ENCODE results near the gene THSD4. TPM values are rescaled to one million over a fixed set of nuclear protein-coding genes. Genes with fewer than 3 reads are reported as not detected.
A peak's percentile ranks its signal among the peaks of the same experiment; 100 is the strongest.

Gene THSD4
- total and polyA plus RNA-seq, 2 of the 4 experiments (the other 2 are of a cell fraction): 25.5 to 31.1 TPM

GRCh38 chr15:71678191-71678590 is 562.9 kb downstream of the THSD4 start:
- CTCF ChIA-PET: no interaction called here

More at GRCh38 chr15:71678191-71678590, 562.9 kb downstream of the THSD4 start:
- Histone ChIP-seq H2AK9ac (replicated peaks; ENCODE audit: low read depth, low read length, poor library complexity) (no peak overlapping the region), H3K4ac (ENCODE audit: low read depth, low read length) (no peak overlapping the region), H3K27me3 (ENCODE audit: control insufficient read depth, insufficient read depth, low read length) (no peaks in the 10 kb centered on the region), H3K4me3 (ENCODE audit: insufficient read depth, low read depth, low read length) (no peak overlapping the region), H2BK5ac (ENCODE audit: low read depth, low read length, poor library complexity, severe bottlenecking) (no peak overlapping the region), H3K56ac (ENCODE audit: extremely low read depth, insufficient read depth, low read length) (no peak overlapping the region), H2BK15ac (ENCODE audit: low read depth, low read length) (no peak overlapping the region), H3K9me1 (ENCODE audit: insufficient read depth, low read length) (peaks cover 9% of the 10 kb centered on the region), H2AK5ac (ENCODE audit: low read depth, low read length) (no peak overlapping the region), H3K9ac (ENCODE audit: low read depth, low read length) (no peak overlapping the region), H3K4me2 (ENCODE audit: low read depth, low read length) (0 out of 2 replicates have a peak overlapping the region, but pooled peaks have one; percentile 4), H3K27ac (ENCODE audit: insufficient read depth, low read length) (no peak overlapping the region), H3K9me3 (ENCODE audit: control insufficient read depth, insufficient read depth, low read length) (no peaks in the 10 kb centered on the region), H4K5ac (ENCODE audit: low read depth, low read length) (no peak overlapping the region), H4K8ac (ENCODE audit: low read depth in 2 of 2, low read length in 2 of 2) (no peak overlapping the region), H3K14ac (replicated peaks; ENCODE audit: low read depth, low read length) (no peak overlapping the region), H3K4me1 (ENCODE audit: control insufficient read depth, insufficient read depth, low read length) (peaks cover 11% of the 10 kb centered on the region), H3K23ac (ENCODE audit: low read depth, low read length) (no peak overlapping the region), H4K20me1 (ENCODE audit: insufficient read depth, low read length) (no peaks in the 10 kb centered on the region; the same call in 1 of the 2 replicates), H3K18ac (ENCODE audit: low read depth, low read length) (no peak overlapping the region), H2BK20ac (ENCODE audit: low read depth, low read length) (no peak overlapping the region), H2AFZ (replicated peaks; ENCODE audit: low read length, poor library complexity) (no peak overlapping the region), H4K91ac (ENCODE audit: insufficient read depth, low read depth, low read length) (no peak overlapping the region), H3K36me3 (ENCODE audit: control insufficient read depth, insufficient read depth, low read length) (no peaks in the 10 kb centered on the region), H3K79me1 (ENCODE audit: low read depth in 1 of 2, low read length in 2 of 2) (peaks cover 3 to 14% of the 10 kb centered on the region in 2 experiments; a peak in 1 of 4 replicates), H2BK120ac (ENCODE audit: low read depth, low read length) (no peak overlapping the region)
- BruUV-seq (replicated peaks): no TSS peak
- POLR2A ChIA-PET (ENCODE audit: unreplicated experiment): no interaction called here
- WGBS, 2 experiments (ENCODE audit: extremely low coverage in 2 of 2, insufficient read length in 1 of 2): no CpG with 5 or more reads among the region's 2 CpGs
- intact Hi-C loops (cut with micrococcal nuclease) (no loop called here), in situ Hi-C loops (cut with MboI; ENCODE audit: low sequenced_read_pairs) (no loop called here), dilution Hi-C loops (cut with HindIII; ENCODE audit: low sequenced_read_pairs, unreplicated experiment) (no loop called here)
- TF ChIP-seq BHLHE40 (IDR thresholded peaks at IDR 0.05; ENCODE audit: low read depth, low read length) (no peak), ELK1 (IDR thresholded peaks at IDR 0.05; ENCODE audit: borderline replicate concordance, low read depth, low read length) (no peak), RAD21 (IDR thresholded peaks at IDR 0.05; ENCODE audit: low read length) (no peak), MAFK (IDR thresholded peaks at IDR 0.05; ENCODE audit: low read depth, low read length) (no peak), RCOR1 (IDR thresholded peaks at IDR 0.05; ENCODE audit: insufficient replicate concordance, low read length) (no peak), POLR2A (IDR thresholded peaks at IDR 0.05; ENCODE audit: low read depth, low read length) (no peak), MAZ (IDR thresholded peaks at IDR 0.05; ENCODE audit: borderline replicate concordance, low read depth, low read length) (no peak), NFE2L2 (IDR thresholded peaks at IDR 0.05; ENCODE audit: low read depth, low read length) (no peak), SMC3 (IDR thresholded peaks at IDR 0.05; ENCODE audit: low read depth, low read length) (no peak), CHD1 (IDR thresholded peaks at IDR 0.05; ENCODE audit: low read depth, low read length) (no peak), FOS (IDR thresholded peaks at IDR 0.05; ENCODE audit: low read depth, low read length) (no peak), CEBPB (IDR thresholded peaks at IDR 0.05; ENCODE audit: low read depth, low read length) (no peak), RFX5 (IDR thresholded peaks at IDR 0.05; ENCODE audit: low read depth, low read length) (no peak), MXI1 (IDR thresholded peaks at IDR 0.05; ENCODE audit: borderline replicate concordance, low read depth, low read length) (no peak)
- ATAC-seq (ENCODE audit: low read depth): no peak
- DNase-seq: no peak

Measured in IMR-90 (cell line).